Progenitor cell of endocrine pancreas (in vitro differentiated cells): ENCODE data around the gene SH3BGRL3. TPM values are rescaled to one million over a fixed set of nuclear protein-coding genes. Genes with fewer than 3 reads are reported as not detected.

Experiments
- DNase-seq: peaks from one replicate; pipeline ENCODE4 v3.0.0; 2021; ENCODE audit warnings: low spot score; ENCODE audit not compliant: unreplicated experiment
- H3K27ac Mint-ChIP-seq: 2 replicates; pipeline ENCODE4 v1.8.0; 2021; ENCODE audit warnings: mild to moderate bottlenecking, moderate library complexity, mixed read lengths
- H3K27me3 Mint-ChIP-seq: 2 replicates; pipeline ENCODE4 v1.8.0; 2021; ENCODE audit warnings: mixed read lengths
- H3K36me3 Mint-ChIP-seq: 2 replicates; pipeline ENCODE4 v1.8.0; 2022; ENCODE audit warnings: mixed read lengths; ENCODE audit not compliant: insufficient read depth
- H3K4me1 Mint-ChIP-seq: 2 replicates; pipeline ENCODE4 v1.8.0; 2021; ENCODE audit warnings: low read depth, mixed read lengths
- H3K4me3 Mint-ChIP-seq: 2 replicates; pipeline ENCODE4 v1.8.0; 2021; ENCODE audit warnings: low read depth, mild to moderate bottlenecking, moderate library complexity, mixed read lengths
- H3K9me3 Mint-ChIP-seq: 2 replicates; pipeline ENCODE4 v1.8.0; 2021; ENCODE audit warnings: low read depth, mixed read lengths
- total RNA-seq: library from RNA; stranded (reverse); gene quantifications from 2 replicates; pipeline ENCODE4 v1.2.1, GENCODE V29; 2021
- TF ChIP-seq, protein P1 (sequence below): fragments of 200-600 bp; sonication (generic); IDR thresholded peaks from one replicate; pipeline ENCODE4 v1.5.0; 2021; ENCODE audit warnings: antibody characterized with exemption, mild to moderate bottlenecking; ENCODE audit not compliant: unreplicated experiment

The SH3BGRL3 gene
- total RNA-seq, 1 donor from 2014 or later = 63.8 TPM

DNA sequence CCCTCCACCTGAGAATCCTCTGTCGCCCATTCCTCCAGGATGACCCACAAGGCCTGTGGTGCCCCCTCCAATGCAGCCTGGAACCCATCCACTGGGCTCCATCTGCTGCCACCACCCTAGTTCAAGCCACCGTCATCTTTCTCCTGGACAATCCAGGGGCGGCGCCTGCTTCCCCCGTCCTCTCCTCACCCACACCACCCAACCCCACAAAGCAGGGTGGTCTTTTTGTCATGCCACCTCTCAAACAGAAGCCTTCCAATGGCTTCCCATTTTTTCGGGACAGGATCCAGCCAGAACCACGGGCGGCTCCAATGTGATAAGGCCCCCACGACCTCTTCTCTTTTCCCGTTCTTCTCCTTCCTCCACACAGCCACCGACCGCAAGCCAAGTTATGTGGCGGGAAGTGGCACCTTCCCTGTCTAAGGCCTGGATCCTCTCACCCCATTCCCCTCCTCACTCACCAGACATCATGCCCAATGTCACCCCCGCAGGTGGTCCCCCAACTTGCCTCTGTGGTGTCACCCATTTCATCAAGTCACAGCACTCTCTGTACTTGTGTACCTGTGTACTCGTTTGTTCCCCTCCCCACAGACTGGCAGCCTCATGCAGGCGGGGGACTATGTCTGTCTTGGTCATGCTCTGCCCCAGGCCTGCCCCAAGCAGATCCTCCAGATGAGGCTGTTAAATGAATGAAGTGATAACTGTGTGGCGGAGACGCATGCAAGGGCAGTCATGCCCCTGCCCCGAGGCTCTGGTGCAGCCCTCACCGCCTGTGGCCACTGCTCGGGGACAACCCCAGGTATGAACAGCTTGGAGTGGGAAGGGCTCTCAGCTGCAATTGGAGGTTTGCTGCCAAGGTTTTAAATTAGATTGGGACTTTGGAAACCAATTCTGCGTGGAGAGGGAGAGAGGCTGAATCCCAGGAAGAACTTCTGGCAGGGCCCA, 15.6 kb downstream of the SH3BGRL3 start:
- peaks cover 4% of the 10 kb centered on the region for H3K36me3 Mint-ChIP-seq
- H3K4me1 Mint-ChIP-seq = no peaks in the 10 kb centered on the region
- H3K27ac Mint-ChIP-seq = no peak overlapping the region
- no peak for DNase-seq
- no peaks in the 10 kb centered on the region for H3K27me3 Mint-ChIP-seq
- H3K4me3 Mint-ChIP-seq = no peak overlapping the region
- no peaks in the 10 kb centered on the region for H3K9me3 Mint-ChIP-seq
- TF ChIP-seq, protein P1, sequence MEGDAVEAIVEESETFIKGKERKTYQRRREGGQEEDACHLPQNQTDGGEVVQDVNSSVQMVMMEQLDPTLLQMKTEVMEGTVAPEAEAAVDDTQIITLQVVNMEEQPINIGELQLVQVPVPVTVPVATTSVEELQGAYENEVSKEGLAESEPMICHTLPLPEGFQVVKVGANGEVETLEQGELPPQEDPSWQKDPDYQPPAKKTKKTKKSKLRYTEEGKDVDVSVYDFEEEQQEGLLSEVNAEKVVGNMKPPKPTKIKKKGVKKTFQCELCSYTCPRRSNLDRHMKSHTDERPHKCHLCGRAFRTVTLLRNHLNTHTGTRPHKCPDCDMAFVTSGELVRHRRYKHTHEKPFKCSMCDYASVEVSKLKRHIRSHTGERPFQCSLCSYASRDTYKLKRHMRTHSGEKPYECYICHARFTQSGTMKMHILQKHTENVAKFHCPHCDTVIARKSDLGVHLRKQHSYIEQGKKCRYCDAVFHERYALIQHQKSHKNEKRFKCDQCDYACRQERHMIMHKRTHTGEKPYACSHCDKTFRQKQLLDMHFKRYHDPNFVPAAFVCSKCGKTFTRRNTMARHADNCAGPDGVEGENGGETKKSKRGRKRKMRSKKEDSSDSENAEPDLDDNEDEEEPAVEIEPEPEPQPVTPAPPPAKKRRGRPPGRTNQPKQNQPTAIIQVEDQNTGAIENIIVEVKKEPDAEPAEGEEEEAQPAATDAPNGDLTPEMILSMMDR = no peak

DNA sequence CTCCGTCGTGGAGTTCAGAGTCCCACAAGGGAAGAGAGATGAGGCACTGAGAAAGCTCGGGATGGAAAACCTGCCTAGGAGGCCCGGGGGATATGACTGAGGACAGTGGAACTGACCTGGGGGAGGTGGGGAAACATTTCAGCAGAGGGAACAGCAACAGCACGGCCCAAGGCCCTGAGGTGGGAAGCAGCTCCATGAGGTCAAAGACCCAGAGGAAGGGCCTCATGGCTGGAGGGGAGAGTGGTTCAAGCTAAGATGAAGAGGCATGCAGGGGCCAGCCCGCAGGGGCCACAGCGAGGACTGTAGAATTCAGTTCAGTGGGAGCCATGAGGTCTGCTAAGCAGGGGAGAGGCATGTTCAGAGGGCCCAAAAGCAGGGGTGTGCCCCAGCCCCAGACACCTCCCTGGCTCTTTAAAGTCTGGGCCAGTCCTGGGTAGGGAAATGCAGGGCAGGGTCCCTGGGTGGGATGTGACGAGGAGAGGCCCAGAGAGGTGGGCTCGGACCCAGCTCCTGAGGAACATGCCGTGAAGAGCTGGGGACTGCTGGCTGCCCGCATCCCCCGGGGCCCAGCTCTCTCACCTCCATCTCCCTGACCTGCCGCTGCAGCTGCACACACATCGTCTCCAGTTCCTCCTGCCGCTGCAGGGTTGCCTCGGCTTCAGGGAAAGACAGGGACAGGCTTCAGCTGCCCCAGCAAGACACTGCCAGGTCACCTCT, 16.6 kb downstream of the SH3BGRL3 start:
- no peaks in the 10 kb centered on the region for H3K27me3 Mint-ChIP-seq

DNA sequence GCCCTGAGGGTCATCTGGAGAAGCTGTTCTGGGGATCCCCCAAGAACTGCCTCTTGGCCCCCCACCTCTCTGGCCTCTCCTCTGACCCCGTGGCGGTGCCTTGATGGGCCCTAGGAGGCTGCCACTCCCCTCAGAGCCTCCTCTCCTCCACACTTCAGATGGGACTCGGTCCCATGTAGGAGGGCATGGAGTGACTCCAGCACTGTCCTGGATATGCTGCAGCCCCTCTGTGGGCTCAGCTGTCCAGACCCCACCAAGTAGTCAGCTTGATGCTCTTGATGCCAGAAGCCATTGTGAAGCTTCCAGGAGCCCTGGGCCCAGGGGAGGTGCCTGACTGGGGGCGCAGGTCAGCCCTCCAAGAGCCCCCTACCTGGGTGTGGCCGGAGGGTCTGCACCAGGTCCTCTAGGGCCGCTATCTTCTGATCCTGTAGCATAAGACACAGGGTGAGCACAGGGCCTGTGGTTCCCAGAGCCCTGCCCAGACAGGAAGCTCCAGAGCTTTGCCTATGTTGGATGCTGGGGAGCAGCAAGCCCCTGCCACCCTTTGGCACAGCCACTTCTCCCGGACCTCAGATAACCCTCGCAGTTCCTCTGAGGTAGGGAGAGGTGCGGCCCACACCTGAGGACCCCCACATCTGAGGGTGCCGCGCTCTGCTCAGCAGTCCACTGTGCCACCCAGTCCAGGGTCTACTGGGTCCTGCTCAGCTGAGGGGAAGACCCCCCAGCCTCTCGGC, 17.3 kb downstream of the SH3BGRL3 start:
- no peaks in the 10 kb centered on the region for H3K27me3 Mint-ChIP-seq
- H3K27ac Mint-ChIP-seq = no peak overlapping the region
- H3K36me3 Mint-ChIP-seq = peaks cover 4% of the 10 kb centered on the region
- TF ChIP-seq, protein P1 = no peak
- no peak for DNase-seq
- H3K4me1 Mint-ChIP-seq = no peaks in the 10 kb centered on the region
- no peak overlapping the region for H3K4me3 Mint-ChIP-seq
- H3K9me3 Mint-ChIP-seq = no peaks in the 10 kb centered on the region

More for the DNA sequence above, 16.6 kb downstream of the SH3BGRL3 start:
- DNase-seq = no peak
- Mint-ChIP-seq H3K4me3 (no peak overlapping the region), H3K36me3 (peaks cover 4% of the 10 kb centered on the region), H3K9me3 (no peaks in the 10 kb centered on the region), H3K27ac (no peak overlapping the region), H3K4me1 (no peaks in the 10 kb centered on the region)
- TF ChIP-seq, protein P1 = no peak

DNA sequence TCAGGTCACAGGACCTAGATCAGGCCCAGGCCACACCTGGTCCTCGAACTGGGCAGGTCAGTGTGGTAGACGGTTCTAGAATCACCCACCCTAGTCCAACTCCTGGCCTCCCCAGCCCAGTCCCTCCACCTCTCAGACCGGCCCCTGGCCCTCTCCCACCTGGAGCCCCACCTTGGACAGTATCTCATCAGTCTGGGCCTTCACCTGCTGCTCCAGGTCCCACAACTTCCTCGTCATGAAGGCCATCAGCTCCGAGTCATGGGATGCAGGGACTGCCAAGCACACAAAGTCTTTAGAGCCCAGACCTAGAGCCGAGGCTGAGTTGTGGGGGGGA, 17.9 kb downstream of the SH3BGRL3 start:
- H3K27me3 Mint-ChIP-seq = no peaks in the 10 kb centered on the region
- H3K4me3 Mint-ChIP-seq = no peak overlapping the region

More for the DNA sequence above, 17.9 kb downstream of the SH3BGRL3 start:
- Mint-ChIP-seq H3K9me3 (no peaks in the 10 kb centered on the region), H3K36me3 (peaks cover 4% of the 10 kb centered on the region), H3K4me1 (no peaks in the 10 kb centered on the region), H3K27ac (no peak overlapping the region)
- TF ChIP-seq, protein P1 = no peak
- DNase-seq = no peak
